Common myeloid progenitor, CD34-positive (primary cell): Measurements from ENCODE around the gene MAN2A2.
A peak's percentile ranks its signal among the peaks of the same experiment; 100 is the strongest.

Experiments
- CTCF ChIA-PET: fragments of 350-600 bp; sonication (Branson Sonifier 250); formaldehyde crosslinking; loops from one replicate; lab custom pipeline; 2021; ENCODE audit warnings: antibody characterized with exemption; lab: Charles Lee
- POLR2A ChIA-PET: fragments of 350-600 bp; sonication (Branson Sonifier 250); formaldehyde crosslinking; loops from one replicate; lab custom pipeline; 2021; ENCODE audit warnings: antibody characterized with exemption; lab: Charles Lee
- DNase-seq, 3 donors: peaks; one replicate each; pipeline versions ENCODE4 v3.0.0 to v3.0.0-alpha.2; 2013
- H3K27ac ChIP-seq, 2 experiments: 1 replicate in 1 of 2; 2 replicates in 1 of 2; pipeline ENCODE4 v1.7.0; 2013; ENCODE audit warnings: inconsistent platforms in 2 of 2, low read length in 2 of 2, mild to moderate bottlenecking in 2 of 2, low read depth in 1 of 2, moderate library complexity in 1 of 2; ENCODE audit not compliant: severe bottlenecking in 2 of 2, insufficient read depth in 1 of 2, poor library complexity in 1 of 2
- H3K27me3 ChIP-seq, 5 experiments: replicated peaks in 2 of 5; 1 replicate in 3 of 5; 2 replicates in 2 of 5; pipeline versions ENCODE4 v1.6.1 to v1.7.0; 2013; ENCODE audit warnings: low read length in 4 of 5, mild to moderate bottlenecking in 2 of 5, moderate library complexity in 2 of 5, inconsistent platforms in 1 of 5; ENCODE audit not compliant: insufficient read depth in 5 of 5, control insufficient read depth in 4 of 5
- H3K36me3 ChIP-seq, 4 experiments: 1 replicate in 2 of 4; 2 replicates in 2 of 4; pipeline versions ENCODE4 v1.6.1 to v1.7.0; 2013; ENCODE audit warnings: low read length in 3 of 4, control low read depth in 1 of 4, mild to moderate bottlenecking in 1 of 4; ENCODE audit not compliant: control insufficient read depth in 4 of 4, insufficient read depth in 4 of 4
- H3K4me1 ChIP-seq, 4 experiments: 1 replicate in 3 of 4; 2 replicates in 1 of 4; pipeline versions ENCODE4 v1.6.1 to v1.7.1; 2013; ENCODE audit warnings: low read length in 3 of 4, mild to moderate bottlenecking in 3 of 4, control low read depth in 1 of 4, inconsistent platforms in 1 of 4, moderate library complexity in 1 of 4; ENCODE audit not compliant: control insufficient read depth in 4 of 4, insufficient read depth in 4 of 4; ENCODE audit errors: control extremely low read depth in 1 of 4
- H3K4me3 ChIP-seq, 7 experiments: 1 replicate in 4 of 7; 2 replicates in 3 of 7; pipeline versions ENCODE4 v1.5.1 to v1.7.0; 2013; ENCODE audit warnings: mild to moderate bottlenecking in 7 of 7, low read length in 6 of 7, moderate library complexity in 6 of 7, inconsistent platforms in 2 of 7, low read depth in 2 of 7, control low read depth in 1 of 7; ENCODE audit not compliant: insufficient read depth in 4 of 7, control insufficient read depth in 1 of 7; ENCODE audit errors: extremely low read depth in 1 of 7
- H3K9me3 ChIP-seq, 5 experiments: 1 replicate in 4 of 5; 2 replicates in 1 of 5; pipeline versions ENCODE4 v1.6.1 to v1.7.1; 2013; ENCODE audit warnings: low read length in 4 of 5, mild to moderate bottlenecking in 2 of 5, inconsistent platforms in 1 of 5, low read depth in 1 of 5, moderate library complexity in 1 of 5; ENCODE audit not compliant: control insufficient read depth in 4 of 5, insufficient read depth in 2 of 5; ENCODE audit errors: control extremely low read depth in 1 of 5
- WGBS: methylation state at CpG from one replicate; pipeline ENCODE4 v1.1.5; 2013; ENCODE audit not compliant: insufficient coverage; 5-methylcytosine and 5-hydroxymethylcytosine counted together

The MAN2A2 gene

GRCh38 chr15:90931828-90932659 lies 28.9 kb downstream of the MAN2A2 start, which contains the start of gene HDDC3:
HDDC3 (minus strand) TSS chr15:90932549; CDS start chr15:90932540, 9 bp downstream.
- DNase-seq, result peak; percentile 90 to 93 (median 91)
- ChIA-PET CTCF (interaction anchor here (0.7 to 13.1 kb wide), 27 partner anchors 8 to 612 kb away, joined by 3 to 258 read pairs (median 5); partner anchors contain the start of genes FES, MAN2A2 and RCCD1), POLR2A (interaction anchor here (0.5 to 4.9 kb wide), 5 partner anchors 16 to 576 kb away, joined by 4 to 32 read pairs (median 5); partner anchors contain the start of gene MAN2A2)
- WGBS, result 0% methylated on average over 42 of the region's 52 CpGs
- no peaks in the 10 kb centered on the region for H3K27me3 ChIP-seq
- peak within 1 kb of the TSS; percentile 36 to 89 for H3K27ac ChIP-seq
- peaks cover 3 to 7% (median 5%) of the 10 kb centered on the region in 4 experiments for H3K36me3 ChIP-seq
- peak within 1 kb of the TSS; percentile 55 to 91 (median 87) for H3K4me3 ChIP-seq
- H3K9me3 ChIP-seq, result no peaks in the 10 kb centered on the region
- peaks cover 20 to 73% (median 60%) of the 10 kb centered on the region in 4 experiments for H3K4me1 ChIP-seq

GRCh38 chr15:90932660-90932991 lies 29.5 kb downstream of the MAN2A2 start:
- Histone ChIP-seq H3K27ac (peak overlapping the region in 1 of 2 experiments; percentile 89), H3K4me1 (peaks cover 20 to 74% (median 60%) of the 10 kb centered on the region in 4 experiments), H3K9me3 (no peaks in the 10 kb centered on the region), H3K27me3 (no peaks in the 10 kb centered on the region), H3K4me3 (peak overlapping the region in 6 of 7 experiments; percentile 55 to 91 (median 86)), H3K36me3 (peaks cover 3 to 8% (median 6%) of the 10 kb centered on the region in 4 experiments)
- 0% methylated on average over 4 of the region's 5 CpGs for WGBS
- CTCF ChIA-PET, result interaction anchor here (0.7 to 13.1 kb wide), 23 partner anchors 9 to 612 kb away, joined by 3 to 258 read pairs (median 5); partner anchors contain the start of genes MAN2A2 and RCCD1
- DNase-seq, result no peak
- POLR2A ChIA-PET, result interaction anchor here (0.5 to 4.9 kb wide), 3 partner anchors 27 to 103 kb away, joined by 3 to 32 read pairs (median 4); partner anchors contain the start of gene MAN2A2

- POLR2A ChIA-PET, result interaction anchor here (4.9 kb wide), 1 partner anchor 31 kb away, joined by 32 read pairs; the partner anchor contains the start of gene MAN2A2
- H3K36me3 ChIP-seq, result peaks cover 3 to 11% (median 10%) of the 10 kb centered on the region in 4 experiments
- peaks cover 20 to 72% (median 60%) of the 10 kb centered on the region in 4 experiments for H3K4me1 ChIP-seq
- peak overlapping the region in 1 of 2 experiments; percentile 89 for H3K27ac ChIP-seq
- CTCF ChIA-PET, result interaction anchor here (0.7 to 13.1 kb wide), 23 partner anchors 10 to 613 kb away, joined by 3 to 258 read pairs (median 5); partner anchors contain the start of genes MAN2A2 and RCCD1
- 89% methylated on average over 1 of the region's 1 CpG for WGBS
- DNase-seq, result peak; percentile 31 to 65 (median 53)
- H3K27me3 ChIP-seq, result no peaks in the 10 kb centered on the region
- no peak overlapping the region for H3K4me3 ChIP-seq
- H3K9me3 ChIP-seq, result no peaks in the 10 kb centered on the region
These were observed 30.2 kb downstream of the MAN2A2 start for GRCh38 chr15:90933301-90933700.

- DNase-seq, result peak; percentile 85 to 89 (median 88)
- Histone ChIP-seq H3K27me3 (no peaks in the 10 kb centered on the region), H3K4me1 (peaks cover 12 to 62% (median 52%) of the 10 kb centered on the region in 4 experiments), H3K9me3 (no peaks in the 10 kb centered on the region), H3K27ac (peak overlapping the region in 1 of 2 experiments; percentile 85), H3K36me3 (peaks cover 7 to 16% (median 15%) of the 10 kb centered on the region in 4 experiments), H3K4me3 (peak overlapping the region; percentile 63 to 89 (median 78))
- ChIA-PET CTCF (interaction anchor here (0.7 to 13.1 kb wide), 25 partner anchors 9 to 338 kb away, joined by 3 to 258 read pairs (median 4); partner anchors contain the start of genes MAN2A2 and RCCD1), POLR2A (interaction anchor here (1.1 to 1.8 kb wide), 2 partner anchors 30 to 32 kb away, joined by 3 to 4 read pairs; partner anchors contain the start of gene MAN2A2)
- WGBS, result 0% methylated on average over 15 of the region's 19 CpGs
These were observed 31.3 kb downstream of the MAN2A2 start for GRCh38 chr15:90934256-90934948.

GRCh38 chr15:90934949-90935751 lies 32.0 kb downstream of the MAN2A2 start, which contains the start of gene UNC45A:
UNC45A (plus strand) TSS chr15:90935285; CDS start chr15:90935325, 40 bp downstream.
- POLR2A ChIA-PET, result interaction anchor here (1.1 to 1.8 kb wide), 2 partner anchors 31 to 32 kb away, joined by 3 to 4 read pairs; partner anchors contain the start of gene MAN2A2
- peaks cover 14 to 24% (median 19%) of the 10 kb centered on the region in 4 experiments for H3K36me3 ChIP-seq
- WGBS, result under 1% methylated on average over 62 of the region's 65 CpGs
- H3K4me3 ChIP-seq, result peak within 1 kb of the TSS; percentile 63 to 89 (median 78)
- CTCF ChIA-PET, result interaction anchor here (0.7 to 13.1 kb wide), 18 partner anchors 8 to 354 kb away, joined by 3 to 258 read pairs (median 5); partner anchors contain the start of genes MAN2A2 and RCCD1
- peak within 1 kb of the TSS; percentile 30 to 85 for H3K27ac ChIP-seq
- DNase-seq, result peak; percentile 82 to 90 (median 89)
- H3K4me1 ChIP-seq, result peaks cover 7 to 55% (median 50%) of the 10 kb centered on the region in 4 experiments
- H3K27me3 ChIP-seq, result no peaks in the 10 kb centered on the region
- H3K9me3 ChIP-seq, result no peaks in the 10 kb centered on the region
